Activated CD8-positive, alpha-beta T cell treated with anti-CD3 and anti-CD28 coated beads for 36 hours (primary cell): ENCODE results near the gene SP140. TPM values are rescaled to one million over a fixed set of nuclear protein-coding genes. Genes with fewer than 3 reads are reported as not detected.
"Not testable (repeated sequence)": the region's sequence is repeated elsewhere in the genome, so short reads cannot be mapped to it uniquely, and the experiment has no call there.

Source experiments
- ATAC-seq: fragments of 200-7000 bp; cut with Tn5 transposase; one replicate; pipeline ENCODE4 v1.10.0; 2021; ENCODE audit warnings: mild to moderate bottlenecking, moderate library complexity
- CTCF ChIA-PET: fragments of 350-600 bp; sonication (Branson Sonifier 250); formaldehyde crosslinking; loops from one replicate; lab custom pipeline; 2021; ENCODE audit warnings: antibody characterized with exemption; lab: Charles Lee
- POLR2A ChIA-PET: fragments of 350-600 bp; sonication (Branson Sonifier 250); formaldehyde crosslinking; loops from one replicate; lab custom pipeline; 2021; ENCODE audit warnings: antibody characterized with exemption; lab: Charles Lee
- DNase-seq: peaks from one replicate; pipeline ENCODE4 v3.0.0-alpha.2; 2020
- H3K27ac Mint-ChIP-seq: one replicate; pipeline ENCODE4 v1.8.0; 2021; ENCODE audit warnings: mild to moderate bottlenecking, mixed read lengths
- H3K27me3 Mint-ChIP-seq: one replicate; pipeline ENCODE4 v1.8.0; 2021; ENCODE audit warnings: mixed read lengths
- H3K36me3 Mint-ChIP-seq: one replicate; pipeline ENCODE4 v1.8.0; 2021; ENCODE audit warnings: low read depth, mixed read lengths
- H3K4me1 Mint-ChIP-seq: one replicate; pipeline ENCODE4 v1.8.0; 2021; ENCODE audit warnings: low read depth, mixed read lengths
- H3K4me3 Mint-ChIP-seq: one replicate; pipeline ENCODE4 v1.8.0; 2021; ENCODE audit warnings: mild to moderate bottlenecking, moderate library complexity, mixed read lengths
- H3K9me3 Mint-ChIP-seq: one replicate; pipeline ENCODE4 v1.8.0; 2021; ENCODE audit warnings: mixed read lengths
- intact Hi-C: fragments of 100-400 bp; cut with micrococcal nuclease; formaldehyde crosslinking; loops from one replicate; pipeline ENCODE4 v1.10.0; 2022
- total RNA-seq, 2 experiments: library from RNA; stranded (reverse); gene quantifications; one replicate each; pipeline ENCODE4 v1.2.3, GENCODE V29; 2021
- TF ChIP-seq, protein P1 (sequence below): fragments of 200-600 bp; IDR thresholded peaks from one replicate; pipeline ENCODE4 v1.8.0; 2022; ENCODE audit warnings: antibody characterized with exemption, mild to moderate bottlenecking

The SP140 gene
- total RNA-seq, 2 experiments from 2014 or later: 78.1 to 78.3 TPM

DNA sequence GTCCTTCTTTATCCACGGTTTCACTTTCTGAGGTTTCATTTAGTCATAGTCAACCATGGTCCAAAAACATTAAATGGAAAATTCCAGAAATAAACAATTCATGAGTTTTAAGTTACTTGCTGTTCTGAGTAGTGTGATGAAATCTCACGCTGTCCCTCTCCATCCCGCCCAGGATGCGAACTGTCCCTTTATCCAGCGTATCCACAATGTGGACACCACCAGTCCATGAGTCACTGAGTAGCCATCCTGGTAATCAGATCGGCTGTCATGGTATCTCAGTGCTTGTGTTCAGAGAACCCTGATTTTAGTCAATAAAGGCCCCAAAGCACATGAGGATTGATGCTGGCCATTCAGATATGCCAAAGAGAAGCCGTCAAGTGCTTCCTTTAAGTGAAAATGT lies 105.2 kb downstream of the SP140 start:
- peak overlapping the region; percentile 97 for H3K4me3 Mint-ChIP-seq
- H3K27me3 Mint-ChIP-seq: no peaks in the 10 kb centered on the region
- H3K36me3 Mint-ChIP-seq: peaks cover 61% of the 10 kb centered on the region
- ATAC-seq (no peak), DNase-seq (no peak)
- intact Hi-C loops: no loop called here
- peaks cover 7% of the 10 kb centered on the region for H3K9me3 Mint-ChIP-seq
- CTCF ChIA-PET: no interaction called here
- H3K4me1 Mint-ChIP-seq: peaks cover 73% of the 10 kb centered on the region
- peak overlapping the region; percentile 76 for H3K27ac Mint-ChIP-seq
- TF ChIP-seq, protein P1, sequence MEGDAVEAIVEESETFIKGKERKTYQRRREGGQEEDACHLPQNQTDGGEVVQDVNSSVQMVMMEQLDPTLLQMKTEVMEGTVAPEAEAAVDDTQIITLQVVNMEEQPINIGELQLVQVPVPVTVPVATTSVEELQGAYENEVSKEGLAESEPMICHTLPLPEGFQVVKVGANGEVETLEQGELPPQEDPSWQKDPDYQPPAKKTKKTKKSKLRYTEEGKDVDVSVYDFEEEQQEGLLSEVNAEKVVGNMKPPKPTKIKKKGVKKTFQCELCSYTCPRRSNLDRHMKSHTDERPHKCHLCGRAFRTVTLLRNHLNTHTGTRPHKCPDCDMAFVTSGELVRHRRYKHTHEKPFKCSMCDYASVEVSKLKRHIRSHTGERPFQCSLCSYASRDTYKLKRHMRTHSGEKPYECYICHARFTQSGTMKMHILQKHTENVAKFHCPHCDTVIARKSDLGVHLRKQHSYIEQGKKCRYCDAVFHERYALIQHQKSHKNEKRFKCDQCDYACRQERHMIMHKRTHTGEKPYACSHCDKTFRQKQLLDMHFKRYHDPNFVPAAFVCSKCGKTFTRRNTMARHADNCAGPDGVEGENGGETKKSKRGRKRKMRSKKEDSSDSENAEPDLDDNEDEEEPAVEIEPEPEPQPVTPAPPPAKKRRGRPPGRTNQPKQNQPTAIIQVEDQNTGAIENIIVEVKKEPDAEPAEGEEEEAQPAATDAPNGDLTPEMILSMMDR: no peak
- POLR2A ChIA-PET: no interaction called here

DNA sequence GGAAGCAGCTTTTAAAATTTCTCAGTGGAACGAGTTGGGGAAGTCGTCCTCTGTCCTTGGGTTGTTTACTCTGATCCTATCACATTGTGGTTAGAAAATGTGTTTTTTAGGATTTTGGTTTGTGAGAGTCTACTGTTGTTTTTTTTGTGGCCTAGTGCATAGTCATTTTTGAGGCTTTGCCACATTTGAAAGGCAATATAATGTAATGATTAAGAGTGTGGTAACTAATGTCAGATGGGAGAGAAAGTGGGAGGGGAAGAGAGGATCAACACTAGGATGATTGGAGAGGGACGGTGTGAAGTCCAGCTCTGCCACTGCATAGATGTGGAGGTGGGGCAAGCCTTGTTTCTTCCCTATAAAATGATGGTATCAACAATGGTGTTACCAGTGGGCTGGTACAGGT lies 109.9 kb downstream of the SP140 start:
- Mint-ChIP-seq H3K9me3 (peaks cover 16% of the 10 kb centered on the region), H3K27ac (peak overlapping the region; percentile 88), H3K27me3 (no peaks in the 10 kb centered on the region), H3K36me3 (peaks cover 65% of the 10 kb centered on the region), H3K4me3 (peak overlapping the region; percentile 63), H3K4me1 (peaks cover 61% of the 10 kb centered on the region)
- CTCF ChIA-PET: no interaction called here
- DNase-seq: no peak
- ATAC-seq: peak; percentile 53
- POLR2A ChIA-PET: interaction anchor here (0.7 to 1.6 kb wide), 4 partner anchors 13 to 137 kb away, joined by 3 to 5 read pairs (median 3); no protein-coding TSS in a partner anchor
- intact Hi-C loops: no loop called here
- TF ChIP-seq, protein P1: no peak

- DNase-seq: no peak
- peak; percentile 76 for ATAC-seq
- Mint-ChIP-seq H3K9me3 (peaks cover 16% of the 10 kb centered on the region), H3K27me3 (no peaks in the 10 kb centered on the region), H3K27ac (peak overlapping the region; percentile 88), H3K4me1 (peaks cover 57% of the 10 kb centered on the region), H3K36me3 (peaks cover 62% of the 10 kb centered on the region), H3K4me3 (peak overlapping the region; percentile 63)
- ChIA-PET CTCF (interaction anchor here (1.1 kb wide), 1 partner anchor 12 kb away, joined by 3 read pairs; no protein-coding TSS in a partner anchor), POLR2A (interaction anchor here (1.0 to 1.6 kb wide), 6 partner anchors 8 to 138 kb away, joined by 3 to 6 read pairs (median 4); partner anchors contain the start of gene SP140L)
- TF ChIP-seq, protein P1: no peak
- intact Hi-C loops: no loop called here
Observed at GRCh38 chr2:230335864-230336506, 110.4 kb downstream of the SP140 start.

DNA sequence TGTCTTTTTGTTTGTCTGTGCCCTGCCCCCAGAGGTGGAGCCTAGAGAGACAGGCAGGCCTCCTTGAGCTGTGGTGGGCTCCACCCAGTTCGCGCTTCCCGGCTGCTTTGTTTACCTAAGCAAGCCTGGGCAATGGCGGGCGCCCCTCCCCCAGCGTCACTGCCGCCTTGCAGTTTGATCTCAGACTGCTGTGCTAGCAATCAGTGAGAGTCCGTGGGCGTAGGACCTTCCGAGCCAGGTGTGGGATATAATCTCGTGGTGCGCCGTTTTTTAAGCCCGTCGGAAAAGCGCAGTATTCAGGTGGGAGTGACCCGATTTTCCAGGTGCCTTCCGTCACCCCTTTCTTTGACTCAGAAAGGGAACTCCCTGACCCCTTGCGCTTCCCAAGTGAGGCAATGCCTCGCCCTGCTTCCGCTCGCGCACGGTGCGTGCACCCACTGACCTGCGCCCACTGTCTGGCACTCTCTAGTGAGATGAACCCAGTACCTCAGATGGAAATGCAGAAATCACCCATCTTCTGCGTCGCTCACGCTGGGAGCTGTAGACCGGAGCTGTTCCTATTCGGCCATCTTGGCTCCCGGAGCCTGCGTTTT lies 116.5 kb downstream of the SP140 start:
- H3K4me1 Mint-ChIP-seq: peaks cover 42% of the 10 kb centered on the region
- ATAC-seq, H3K27me3 Mint-ChIP-seq, intact Hi-C loops, H3K4me3 Mint-ChIP-seq, POLR2A ChIA-PET, DNase-seq, H3K27ac Mint-ChIP-seq, CTCF ChIA-PET: not testable (repeated sequence)
- H3K9me3 Mint-ChIP-seq: peaks cover 36% of the 10 kb centered on the region
- H3K36me3 Mint-ChIP-seq: peaks cover 61% of the 10 kb centered on the region

- ATAC-seq, DNase-seq, CTCF ChIA-PET, H3K27me3 Mint-ChIP-seq, intact Hi-C loops, H3K27ac Mint-ChIP-seq, H3K4me3 Mint-ChIP-seq: not testable (repeated sequence)
- POLR2A ChIA-PET: interaction anchor here (1.1 kb wide), 1 partner anchor 38 kb away, joined by 3 read pairs; no protein-coding TSS in a partner anchor
- Mint-ChIP-seq H3K36me3 (peaks cover 65% of the 10 kb centered on the region), H3K4me1 (peaks cover 49% of the 10 kb centered on the region), H3K9me3 (peaks cover 41% of the 10 kb centered on the region)
Observed at GRCh38 chr2:230343041-230343624, 117.6 kb downstream of the SP140 start.
